ENCODE measurements around the gene LUZP1.

LUZP1 gene

DNA sequence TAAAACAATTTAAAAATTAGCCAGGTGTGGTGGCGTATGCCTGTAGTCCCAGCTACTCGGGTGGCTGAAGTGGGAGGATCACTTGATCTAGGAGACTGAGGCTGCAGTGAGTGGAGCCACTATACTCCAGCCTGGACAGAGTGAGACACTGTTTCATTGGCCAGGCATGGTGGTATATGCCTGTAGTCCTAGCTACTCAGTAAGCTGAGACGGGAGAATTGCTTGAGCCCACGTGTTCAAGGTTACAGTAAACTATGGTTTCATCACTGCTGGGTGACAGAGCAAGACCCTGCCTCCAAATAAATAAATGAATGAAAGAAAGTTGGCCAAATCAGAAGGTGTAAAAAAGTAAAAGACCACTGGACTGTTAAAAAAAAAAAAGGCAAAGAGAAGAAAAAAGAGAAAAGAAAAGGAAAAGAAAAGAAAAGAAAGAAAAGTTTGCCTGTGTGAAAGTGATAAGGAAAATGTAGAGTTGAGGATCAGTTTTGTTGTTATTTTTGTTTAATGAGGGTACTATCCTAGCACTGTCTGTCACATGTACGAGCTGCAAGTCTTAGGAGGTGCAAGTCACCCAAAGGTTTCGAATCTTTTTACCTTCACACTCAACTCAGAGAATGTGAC, 52.3 kb downstream of the LUZP1 start:
- no peak for DNase-seq (ENCODE audit: low read depth, low spot score)
- POLR2A ChIA-PET = no interaction called here
- CTCF ChIA-PET = interaction anchor here (1.5 to 10.9 kb wide), 3 partner anchors 10 to 68 kb away, joined by 4 to 109 read pairs (median 13); no protein-coding TSS in a partner anchor

DNA sequence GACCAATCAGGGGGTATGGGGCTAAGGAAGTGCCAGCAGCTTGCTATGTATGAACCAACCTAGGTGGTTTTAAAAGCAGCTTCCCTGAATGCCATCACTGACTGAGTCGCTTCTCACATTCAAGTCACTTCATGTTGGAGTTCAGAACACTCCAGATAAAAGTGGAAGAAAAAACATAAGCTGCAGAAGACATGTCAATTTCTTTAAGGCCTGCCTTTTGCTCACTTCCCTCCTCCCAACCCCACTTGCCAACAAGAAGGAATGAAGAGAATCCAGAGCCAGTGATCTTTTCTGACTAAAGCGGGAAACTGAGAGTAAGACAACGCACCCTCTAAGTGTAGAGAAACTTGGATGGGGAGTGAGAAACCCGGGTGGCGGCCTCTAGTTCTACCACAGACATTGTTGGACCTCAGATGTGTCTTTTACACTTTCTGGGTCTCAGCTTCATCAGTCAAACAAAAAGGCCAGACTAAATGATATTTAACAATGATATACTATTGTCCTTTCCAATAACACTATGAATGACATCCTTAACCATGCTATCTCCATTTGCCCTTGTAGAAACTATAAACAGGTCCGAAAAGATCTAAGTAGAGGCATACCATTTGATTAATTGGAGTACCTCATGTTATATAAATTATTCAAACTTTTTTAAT, 54.1 kb downstream of the LUZP1 start:
- POLR2A ChIA-PET = no interaction called here

More for the DNA sequence above, 52.3 kb downstream of the LUZP1 start:
- TF ChIP-seq, protein P1, sequence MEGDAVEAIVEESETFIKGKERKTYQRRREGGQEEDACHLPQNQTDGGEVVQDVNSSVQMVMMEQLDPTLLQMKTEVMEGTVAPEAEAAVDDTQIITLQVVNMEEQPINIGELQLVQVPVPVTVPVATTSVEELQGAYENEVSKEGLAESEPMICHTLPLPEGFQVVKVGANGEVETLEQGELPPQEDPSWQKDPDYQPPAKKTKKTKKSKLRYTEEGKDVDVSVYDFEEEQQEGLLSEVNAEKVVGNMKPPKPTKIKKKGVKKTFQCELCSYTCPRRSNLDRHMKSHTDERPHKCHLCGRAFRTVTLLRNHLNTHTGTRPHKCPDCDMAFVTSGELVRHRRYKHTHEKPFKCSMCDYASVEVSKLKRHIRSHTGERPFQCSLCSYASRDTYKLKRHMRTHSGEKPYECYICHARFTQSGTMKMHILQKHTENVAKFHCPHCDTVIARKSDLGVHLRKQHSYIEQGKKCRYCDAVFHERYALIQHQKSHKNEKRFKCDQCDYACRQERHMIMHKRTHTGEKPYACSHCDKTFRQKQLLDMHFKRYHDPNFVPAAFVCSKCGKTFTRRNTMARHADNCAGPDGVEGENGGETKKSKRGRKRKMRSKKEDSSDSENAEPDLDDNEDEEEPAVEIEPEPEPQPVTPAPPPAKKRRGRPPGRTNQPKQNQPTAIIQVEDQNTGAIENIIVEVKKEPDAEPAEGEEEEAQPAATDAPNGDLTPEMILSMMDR (IDR thresholded peaks at IDR 0.05; ENCODE audit: insufficient read depth, low read length, missing control alignments) = no peak
- no peak overlapping the region for H3K4me3 ChIP-seq (ENCODE audit: low read depth, low read length)

DNA sequence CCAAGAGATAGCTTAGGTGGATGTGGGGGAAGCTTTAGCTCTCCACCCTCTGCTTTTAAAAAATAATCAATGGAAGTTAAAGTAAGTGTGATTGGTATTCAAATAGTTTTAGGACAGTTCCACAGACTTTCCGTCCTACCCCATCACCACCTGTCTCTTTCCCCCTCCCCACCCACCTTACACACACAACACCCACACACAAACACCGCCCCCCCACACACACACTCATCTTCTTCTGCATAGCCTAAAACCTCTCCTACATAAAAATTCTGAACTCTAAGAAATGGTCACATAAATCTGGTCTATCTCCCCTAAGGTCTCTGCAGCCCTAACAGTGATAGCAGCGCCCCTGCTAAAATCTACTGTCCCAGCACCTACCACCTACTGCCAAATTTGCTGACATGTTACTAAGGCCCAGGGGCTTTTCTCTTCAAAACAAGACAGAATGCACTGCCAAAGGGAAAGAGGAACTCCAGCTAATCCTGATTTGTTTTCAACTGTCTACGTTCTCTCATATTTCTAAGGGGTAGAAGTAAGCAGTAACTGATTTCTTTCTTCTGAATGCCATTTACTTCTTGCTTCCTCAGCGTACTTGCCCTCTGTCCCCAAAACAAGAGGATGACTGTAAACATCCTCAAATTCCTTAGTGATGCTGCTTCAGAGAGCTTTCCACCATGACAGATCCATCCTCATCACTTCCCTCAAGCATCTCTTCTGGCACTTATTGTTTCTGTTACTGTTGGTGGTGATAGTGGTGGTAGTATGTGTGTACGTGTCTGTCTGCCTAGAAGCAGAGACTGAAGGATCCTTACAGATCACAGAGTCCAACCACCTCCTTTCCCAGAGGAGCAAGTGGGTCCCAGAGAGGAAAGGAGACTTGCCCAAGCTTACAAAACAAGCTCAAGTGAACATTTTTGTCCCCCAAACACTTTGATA, 56.8 kb downstream of the LUZP1 start:
- no peak for DNase-seq (ENCODE audit: low read depth, low spot score)
- ChIA-PET CTCF (interaction anchor here (0.8 to 10.9 kb wide), 4 partner anchors 9 to 73 kb away, joined by 3 to 109 read pairs (median 14); no protein-coding TSS in a partner anchor), POLR2A (no interaction called here)
- TF ChIP-seq, protein P1 (IDR thresholded peaks at IDR 0.05; ENCODE audit: insufficient read depth, low read length, missing control alignments) = no peak
- H3K4me3 ChIP-seq (ENCODE audit: low read depth, low read length) = no peak overlapping the region

More for the DNA sequence above, 54.1 kb downstream of the LUZP1 start:
- TF ChIP-seq, protein P1 (IDR thresholded peaks at IDR 0.05; ENCODE audit: insufficient read depth, low read length, missing control alignments) = no peak
- CTCF ChIA-PET = interaction anchor here (1.0 to 10.9 kb wide), 4 partner anchors 9 to 70 kb away, joined by 3 to 109 read pairs (median 8); no protein-coding TSS in a partner anchor
- no peak overlapping the region for H3K4me3 ChIP-seq (ENCODE audit: low read depth, low read length)
- DNase-seq (ENCODE audit: low read depth, low spot score) = no peak

DNA sequence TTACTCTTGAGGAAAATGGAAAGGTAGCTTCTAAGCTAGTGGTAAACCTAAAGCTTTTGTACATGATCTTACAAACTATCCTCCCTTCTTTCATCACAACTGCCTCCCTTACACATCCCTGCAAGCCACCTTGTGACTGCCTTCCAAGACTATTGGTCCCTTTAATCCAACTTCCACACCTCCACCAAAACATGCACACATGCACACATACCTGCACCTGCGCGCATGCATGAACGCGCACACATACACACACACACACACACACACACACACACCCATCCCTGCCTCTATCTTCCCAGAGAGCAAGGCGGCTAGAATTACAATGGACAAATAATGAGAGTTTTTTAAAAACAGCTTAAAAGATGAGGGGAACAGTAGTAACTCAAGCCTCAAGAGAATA, 58.3 kb downstream of the LUZP1 start:
- no peak overlapping the region for H3K4me3 ChIP-seq (ENCODE audit: low read depth, low read length)
- ChIA-PET CTCF (interaction anchor here (0.8 to 10.9 kb wide), 3 partner anchors 10 to 75 kb away, joined by 4 to 109 read pairs (median 24); no protein-coding TSS in a partner anchor), POLR2A (no interaction called here)
- DNase-seq (ENCODE audit: low read depth, low spot score) = no peak
- TF ChIP-seq, protein P1 (IDR thresholded peaks at IDR 0.05; ENCODE audit: insufficient read depth, low read length, missing control alignments) = no peak

DNA sequence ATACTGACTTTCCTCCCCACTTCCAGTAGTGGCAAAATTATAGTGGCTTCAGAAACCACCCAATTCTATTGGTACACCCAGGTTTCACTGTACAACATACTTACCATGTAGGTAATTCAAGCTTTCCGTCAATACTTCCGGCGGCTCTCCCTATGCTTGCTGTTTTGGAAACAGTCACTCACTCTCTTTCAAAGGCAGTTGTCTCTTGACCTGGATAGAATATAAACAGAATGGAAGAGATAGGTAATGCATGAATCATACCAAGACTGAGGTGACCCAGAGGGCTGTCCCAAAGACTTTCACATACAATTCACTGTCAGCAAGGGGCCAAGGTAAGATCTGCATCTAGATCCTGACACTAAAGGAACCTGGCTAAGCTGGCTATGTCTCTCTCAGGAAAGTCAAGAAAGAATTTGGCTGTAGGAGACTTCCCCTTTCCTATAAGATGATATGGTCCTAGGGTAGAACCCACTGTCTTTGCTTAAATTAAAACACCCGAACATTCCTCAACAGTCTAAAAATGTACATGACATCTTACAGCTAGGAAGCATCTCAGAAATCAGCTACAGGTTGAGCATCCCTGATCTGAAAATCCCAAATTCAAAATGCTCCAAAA, 59.6 kb downstream of the LUZP1 start:
- ChIA-PET POLR2A (no interaction called here), CTCF (interaction anchor here (1.0 to 10.9 kb wide), 2 partner anchors 10 to 76 kb away, joined by 3 to 109 read pairs; no protein-coding TSS in a partner anchor)
- DNase-seq (ENCODE audit: low read depth, low spot score) = no peak
- H3K4me3 ChIP-seq (ENCODE audit: low read depth, low read length) = no peak overlapping the region
- TF ChIP-seq, protein P1 (IDR thresholded peaks at IDR 0.05; ENCODE audit: insufficient read depth, low read length, missing control alignments) = no peak

Data from AG04449 (cell line).